ENCODE results near the gene BLACAT1.
A peak's percentile ranks its signal among the peaks of the same experiment; 100 is the strongest.
"Not testable (repeated sequence)": the region's sequence is repeated elsewhere in the genome, so short reads cannot be mapped to it uniquely, and the experiment has no call there.

Gene BLACAT1

GRCh38 chr1:205438213-205439158 lies 17.4 kb downstream of the BLACAT1 start:
- DNase-seq (ENCODE audit: low spot score), result peak; percentile 91

DNA sequence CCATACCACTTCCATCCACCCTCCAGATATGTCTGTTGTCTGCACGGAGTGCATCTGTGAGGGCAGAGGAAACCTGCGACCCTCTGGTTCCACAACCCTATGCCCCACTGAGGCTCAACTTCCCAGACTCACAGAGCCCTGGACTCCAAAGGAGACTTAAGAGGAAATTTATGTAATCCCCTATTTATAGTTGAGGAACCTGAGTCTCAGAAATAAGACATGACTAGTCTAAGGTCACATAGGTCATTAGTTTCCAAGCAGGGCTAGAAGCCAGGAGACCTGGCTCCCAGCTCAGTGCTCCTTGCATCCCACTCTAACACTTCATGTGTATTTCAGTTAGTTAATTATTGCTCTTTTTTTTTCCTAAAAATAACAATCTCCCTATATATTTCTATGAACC lies 18.3 kb downstream of the BLACAT1 start:
- DNase-seq (ENCODE audit: low spot score), result no peak

DNA sequence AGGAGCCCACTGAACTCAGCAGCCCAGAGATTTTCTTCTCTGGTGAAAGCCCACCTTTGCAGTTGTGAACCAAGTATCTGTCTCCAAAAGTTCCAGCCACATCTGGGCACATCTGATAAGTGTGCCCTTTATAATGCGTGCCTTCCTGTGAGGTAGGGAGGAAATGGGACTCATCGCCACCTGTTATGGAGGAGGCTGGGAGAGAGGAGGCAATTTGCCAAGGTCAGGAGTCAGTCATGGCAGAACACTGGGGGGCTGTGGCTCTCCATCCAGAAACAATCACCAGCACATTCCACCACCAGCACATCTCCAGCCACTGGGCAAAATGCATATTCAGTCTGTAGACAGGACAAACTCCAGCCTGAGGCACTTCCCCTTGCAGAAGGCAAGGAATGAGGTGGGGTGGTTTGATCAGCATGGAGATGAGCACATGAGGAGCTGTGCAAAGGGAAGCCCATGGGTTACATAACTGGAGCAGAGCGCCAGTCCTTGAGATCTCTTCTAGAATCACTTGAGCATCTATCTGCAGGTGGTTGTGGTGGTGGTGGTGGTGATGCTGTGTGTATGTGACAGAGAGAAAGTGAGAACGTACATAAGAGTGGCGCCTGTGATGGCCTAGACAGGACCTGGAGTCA lies 19.0 kb downstream of the BLACAT1 start:
- peak; percentile 12 for DNase-seq (ENCODE audit: low spot score)

DNA sequence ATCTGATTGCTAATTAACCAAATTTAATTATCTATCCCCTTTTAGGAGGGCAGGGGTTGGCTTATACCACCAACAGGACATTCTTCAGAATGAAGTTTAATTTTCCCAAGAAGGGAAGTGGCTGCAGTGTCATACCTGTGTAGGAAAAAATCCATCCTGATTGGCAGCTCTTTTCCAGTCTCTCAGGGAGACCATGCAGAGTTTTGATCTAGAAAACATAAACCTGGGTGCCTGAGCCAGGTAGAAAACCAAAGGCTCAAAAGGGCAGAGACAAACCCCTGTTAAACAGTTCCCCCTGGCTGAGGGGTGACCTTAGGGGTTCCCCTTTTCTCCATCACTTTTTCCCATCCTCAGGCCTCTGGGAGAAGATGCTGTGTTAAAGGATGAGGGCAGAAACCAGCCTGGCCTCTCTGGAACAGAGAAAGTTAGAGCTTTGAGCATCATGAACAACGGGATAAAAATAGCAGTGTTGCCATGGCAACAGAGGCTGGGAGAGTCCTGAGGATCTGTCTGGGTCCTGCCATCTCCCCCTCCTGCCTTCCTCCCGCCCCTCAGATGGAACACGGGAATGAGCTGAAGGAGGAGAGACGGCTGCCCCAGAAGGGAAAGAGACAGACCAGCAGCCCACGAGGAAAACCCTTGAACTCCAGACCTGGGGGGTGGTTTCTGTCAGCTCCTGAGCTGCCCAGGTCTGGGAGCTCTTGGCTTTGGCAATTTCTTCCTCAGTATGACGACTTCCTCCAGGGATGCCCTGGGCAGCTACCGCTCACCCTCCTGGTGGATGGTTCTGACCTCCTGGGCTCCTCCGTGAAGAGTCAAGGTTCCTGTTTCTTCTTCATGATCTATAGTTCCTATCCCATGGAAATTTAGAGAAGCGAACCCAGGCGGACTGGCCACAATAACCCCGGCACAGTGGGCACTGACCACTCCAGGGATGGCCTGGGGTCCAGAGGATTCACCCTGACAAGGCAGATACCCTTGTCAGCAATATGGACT lies 20.0 kb downstream of the BLACAT1 start:
- peak; percentile 33 for DNase-seq (ENCODE audit: low spot score)

DNA sequence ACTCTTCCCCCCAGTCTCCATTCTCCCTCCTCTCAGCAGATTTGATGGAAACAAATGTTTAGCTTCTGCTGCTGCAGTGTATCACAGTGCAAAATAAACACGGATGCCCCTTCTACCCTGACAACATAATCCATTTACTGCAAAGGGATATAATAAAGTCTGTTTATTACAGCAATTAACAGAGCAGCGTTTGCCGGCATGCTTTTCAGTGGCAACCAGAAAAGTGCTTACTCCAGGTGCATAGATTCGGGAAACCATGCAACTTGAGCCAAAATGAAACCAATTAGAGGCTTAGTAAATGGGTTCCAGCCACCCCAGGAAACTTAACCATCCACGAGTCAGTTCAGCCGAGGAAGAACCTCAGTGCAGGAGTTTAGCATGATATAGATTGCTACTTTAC lies 21.1 kb downstream of the BLACAT1 start:
- DNase-seq (ENCODE audit: low spot score), result no peak

DNA sequence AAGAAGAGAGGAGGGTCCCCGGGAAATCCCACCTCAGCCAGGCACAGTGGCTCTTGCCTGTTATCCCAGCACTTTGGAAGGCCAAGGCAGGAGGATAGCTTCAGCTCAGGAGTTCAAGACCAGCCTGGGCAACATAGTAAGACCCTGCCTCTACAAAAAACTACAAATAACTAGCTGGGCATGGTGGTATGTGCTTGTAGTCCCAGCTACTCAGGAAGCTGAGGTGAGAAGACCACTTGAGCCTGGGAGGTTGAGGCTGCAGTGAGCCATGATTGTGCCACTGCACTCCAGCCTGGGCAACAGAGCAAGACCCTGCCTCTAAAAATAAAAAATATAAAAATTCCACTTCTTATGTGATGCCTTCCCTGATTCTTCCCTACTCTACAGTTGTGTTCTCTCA lies 23.2 kb downstream of the BLACAT1 start:
- DNase-seq (ENCODE audit: low spot score), result not testable (repeated sequence)

GRCh38 chr1:205432116-205432515 lies 23.7 kb downstream of the BLACAT1 start:
- DNase-seq (ENCODE audit: low spot score), result peak; percentile 17

DNA sequence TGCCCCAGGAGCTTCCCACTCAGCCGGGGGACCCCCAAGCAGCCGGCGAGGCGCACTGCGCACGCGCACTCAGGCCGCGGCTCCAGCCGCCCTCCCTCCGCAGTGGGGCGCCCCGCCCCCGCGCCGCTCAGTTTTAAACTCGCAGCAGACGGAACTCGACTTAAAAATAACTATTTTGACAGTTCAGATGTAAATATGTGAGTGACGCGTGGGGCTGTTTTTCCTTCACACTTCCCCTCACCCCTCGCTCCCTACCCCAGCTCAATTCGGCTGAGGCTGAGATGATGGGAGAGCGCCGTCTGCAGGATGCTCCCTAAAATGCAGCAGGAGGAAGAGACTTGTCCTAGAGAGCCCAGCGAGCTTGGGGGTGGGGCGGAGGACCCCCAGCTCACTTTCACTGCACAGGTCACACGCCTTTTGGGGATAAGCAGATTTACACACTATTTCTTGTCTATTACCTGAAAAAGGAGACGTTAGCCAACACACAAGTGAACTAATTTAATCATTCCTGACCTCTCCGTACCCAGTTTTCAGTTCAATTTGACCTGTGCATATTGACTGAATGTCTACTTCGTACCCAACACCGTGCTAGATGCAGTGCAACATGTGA lies 25.0 kb downstream of the BLACAT1 start:
- DNase-seq (ENCODE audit: low spot score), result peak; percentile 26

- DNase-seq (ENCODE audit: low spot score), result peak; percentile 24
Observed at GRCh38 chr1:205429762-205430695, 25.8 kb downstream of the BLACAT1 start.

DNA sequence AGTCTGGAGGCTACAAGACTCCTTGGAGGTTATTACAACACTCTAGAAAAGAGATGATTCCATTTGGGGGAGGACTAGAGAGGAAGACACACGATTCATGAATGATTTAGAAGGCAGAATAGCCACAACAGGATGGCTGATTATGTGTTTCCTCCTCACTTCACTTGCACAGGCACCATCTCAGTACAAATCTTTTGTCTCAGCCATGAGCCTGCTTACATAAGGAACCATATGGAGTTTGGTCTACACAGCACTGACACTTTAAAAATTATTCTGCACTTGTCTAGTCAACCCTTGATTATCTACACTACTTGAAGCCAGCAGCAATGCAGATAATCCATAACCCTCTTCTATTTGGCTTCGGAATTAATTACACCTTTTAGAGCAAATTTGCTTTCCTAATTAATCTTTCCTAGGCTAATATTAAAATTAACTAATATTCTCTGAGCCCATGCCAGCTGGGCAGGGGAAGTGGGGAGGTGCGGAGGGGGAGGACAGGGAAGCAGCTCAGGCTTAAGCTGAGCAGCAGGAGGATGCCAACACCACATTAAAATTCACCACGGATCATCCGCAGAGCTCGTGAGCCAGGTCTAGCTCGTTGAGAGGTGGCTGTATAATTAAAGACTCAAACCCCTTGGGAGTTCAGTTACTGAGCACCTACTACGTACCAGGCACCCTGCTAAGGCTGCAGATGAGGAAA lies 30.8 kb downstream of the BLACAT1 start:
- DNase-seq (ENCODE audit: low spot score), result peak; percentile 85

- DNase-seq (ENCODE audit: low spot score), result no peak
Observed at GRCh38 chr1:205423814-205424399, 31.9 kb downstream of the BLACAT1 start.

- DNase-seq (ENCODE audit: low spot score), result peak; percentile 16
Observed at GRCh38 chr1:205422993-205423642, 32.7 kb downstream of the BLACAT1 start.

DNA sequence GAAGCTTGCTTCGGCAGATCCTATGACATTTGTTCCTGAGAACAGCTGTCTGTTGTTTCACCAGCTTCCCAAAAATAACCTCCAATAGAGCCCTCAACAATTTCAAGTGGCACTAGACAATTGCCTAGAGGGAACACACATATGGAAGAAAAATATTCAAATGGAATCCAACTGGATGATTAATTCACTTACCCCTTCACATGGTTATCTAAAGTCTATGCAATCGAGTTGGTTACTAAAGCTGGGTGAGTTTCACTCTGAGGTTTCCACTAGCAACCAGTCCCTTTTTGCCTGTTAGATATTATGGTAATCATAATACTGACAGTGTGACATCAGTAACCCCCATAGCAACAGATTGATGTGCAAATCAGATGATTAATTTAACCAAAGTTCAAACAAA lies 34.0 kb downstream of the BLACAT1 start, which contains the start of gene LEMD1:
Gene LEMD1, minus strand, starts transcription at position 259 of the 400 bp plus-strand sequence. CDS start 1,520 bp downstream, outside the sequence.
- DNase-seq (ENCODE audit: low spot score), result no peak

DNA sequence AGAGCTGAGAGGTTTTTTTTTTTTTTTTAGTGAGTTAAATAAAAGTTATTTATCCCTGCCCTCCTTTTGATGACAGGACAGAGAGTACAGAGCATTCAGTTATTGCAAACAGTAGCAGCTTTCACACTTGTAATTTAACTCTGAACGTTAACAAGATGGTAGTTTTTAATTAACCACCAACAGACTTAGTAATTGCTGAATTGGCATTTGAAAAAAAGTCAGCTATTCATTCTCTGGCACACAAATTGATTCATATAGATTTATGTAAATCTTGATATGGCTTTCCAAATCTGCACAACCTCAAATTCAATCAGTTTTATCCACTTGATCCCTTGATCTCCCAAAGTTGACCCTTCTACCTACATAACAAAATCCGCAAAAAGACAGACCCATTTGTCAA lies 34.9 kb downstream of the BLACAT1 start:
- no peak for DNase-seq (ENCODE audit: low spot score)

DNA sequence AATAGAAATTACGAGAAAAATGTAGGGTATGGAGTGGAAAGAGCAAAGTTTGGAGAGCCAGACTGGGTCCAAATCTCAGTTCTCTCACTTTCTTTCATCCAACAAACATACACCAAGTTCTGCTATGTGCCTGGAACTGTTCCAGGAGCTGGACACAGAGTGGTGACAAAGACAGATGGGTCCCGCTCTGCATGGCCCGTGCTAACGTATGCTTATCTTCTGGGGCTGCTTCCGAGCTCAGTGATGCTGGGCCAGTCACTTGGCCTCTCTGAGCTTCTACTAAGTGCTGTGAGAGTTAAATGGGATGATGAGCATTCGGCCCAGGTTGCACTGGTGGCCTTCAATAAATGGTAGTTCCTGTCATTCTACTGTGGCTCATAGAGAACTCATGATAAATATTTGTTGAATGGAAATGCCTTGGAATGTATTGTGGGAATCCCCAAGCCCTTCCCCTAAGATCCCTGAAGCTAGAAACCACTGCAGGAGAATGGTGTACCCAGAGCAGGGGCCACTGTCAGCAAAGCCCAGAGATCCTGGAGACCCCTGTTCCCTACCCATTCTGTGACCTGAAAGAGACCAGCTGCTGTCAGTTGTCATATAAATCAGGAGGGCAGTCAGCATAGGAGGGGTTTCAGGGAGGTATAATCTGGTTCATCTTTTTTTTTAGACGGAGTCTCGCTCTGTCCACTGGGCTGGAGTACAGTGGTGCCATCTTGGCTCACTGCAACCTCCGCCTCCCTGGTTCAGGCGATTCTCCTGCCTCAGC lies 37.8 kb downstream of the BLACAT1 start:
- no peak for DNase-seq (ENCODE audit: low spot score)

GRCh38 chr1:205416322-205416721 lies 39.5 kb downstream of the BLACAT1 start:
- peak; percentile 62 for DNase-seq (ENCODE audit: low spot score)

DNA sequence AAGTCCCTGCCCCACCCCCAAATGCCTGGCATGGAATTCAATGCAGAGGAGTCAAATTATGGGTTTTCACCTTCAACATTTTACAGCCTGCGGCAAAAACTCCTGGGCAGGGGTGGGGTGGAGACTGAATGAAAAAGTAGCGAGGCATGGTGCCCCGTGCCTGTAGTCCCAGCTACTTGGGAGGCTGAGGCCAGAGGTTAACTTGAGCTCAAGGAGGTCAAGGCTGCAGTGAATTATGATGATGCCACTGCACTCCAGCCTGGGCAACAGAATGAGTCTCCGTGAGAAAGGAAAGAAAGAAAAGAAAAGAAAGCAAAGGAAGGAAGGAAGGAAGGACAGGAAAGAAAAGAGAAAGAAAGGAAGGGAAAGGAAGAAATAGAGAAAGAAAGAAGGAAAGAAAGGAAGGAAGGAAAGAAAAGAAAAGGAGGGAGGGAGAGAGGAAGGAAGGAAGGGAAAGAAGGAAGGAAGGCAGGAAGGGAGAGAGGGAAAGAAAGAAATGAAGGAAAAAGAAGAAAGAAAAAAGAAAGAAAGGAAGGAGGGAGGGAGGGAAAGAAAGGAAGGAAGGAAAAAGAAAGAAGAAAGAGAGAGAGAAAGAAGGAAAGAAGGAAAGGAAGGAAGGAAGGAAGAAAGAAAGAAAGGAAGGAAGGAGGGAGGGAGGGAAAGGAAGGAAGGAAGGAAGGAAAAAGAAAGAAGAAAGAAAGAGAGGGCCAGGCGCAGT lies 45.1 kb downstream of the BLACAT1 start:
- DNase-seq (ENCODE audit: low spot score), result no peak

All from D341Med (cell line).